Dedifferentiated amniotic fluid mesenchymal stem cell (primary cell): Measurements from ENCODE around the gene IL3.
A peak's percentile ranks its signal among the peaks of the same experiment; 100 is the strongest.

ENCODE experiments used
- DNase-seq: peaks from one replicate; pipeline ENCODE4 v3.0.0-alpha.2; 2016; ENCODE audit errors: extremely low spot score

IL3 gene

DNA sequence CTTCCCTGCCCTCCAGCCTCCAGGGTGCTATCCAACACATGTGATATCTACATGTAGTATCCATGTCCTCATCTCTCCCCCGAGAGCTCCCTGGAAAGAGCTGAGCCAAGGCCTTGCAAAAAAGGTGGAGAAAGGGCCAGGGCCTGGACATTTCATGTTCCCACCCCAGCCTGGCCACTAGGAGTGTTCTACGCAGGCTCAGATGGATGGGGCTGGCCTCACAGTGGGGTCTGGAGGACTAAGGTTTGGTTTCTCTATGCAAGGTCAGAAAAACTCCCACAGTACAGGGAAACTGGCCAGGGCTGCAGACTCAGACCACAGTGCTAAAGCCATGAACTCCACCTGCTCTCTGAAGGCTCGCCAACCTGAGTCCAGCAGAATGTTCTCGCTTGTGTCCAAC lies 11.6 kb downstream of the IL3 start:
- no peak for DNase-seq

DNA sequence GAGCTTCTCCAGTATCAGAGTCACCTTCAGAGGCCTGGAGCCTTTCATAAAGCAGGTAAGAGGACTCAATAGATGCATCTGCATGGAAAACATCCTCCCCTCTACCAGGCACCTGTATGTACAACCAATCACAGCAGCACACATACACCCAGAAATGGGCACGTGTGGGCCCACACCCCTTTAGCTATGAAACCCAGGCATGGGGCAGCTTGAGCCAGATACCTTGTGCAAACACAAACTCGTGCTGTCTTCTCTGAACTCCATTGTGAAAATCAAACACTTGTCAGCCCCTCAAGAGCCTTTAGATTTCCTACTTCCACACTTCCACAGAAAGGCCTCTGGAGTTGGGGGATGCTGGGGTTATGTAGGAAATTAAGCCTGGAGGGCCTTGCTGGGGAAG lies 12.1 kb downstream of the IL3 start:
- DNase-seq: no peak

DNA sequence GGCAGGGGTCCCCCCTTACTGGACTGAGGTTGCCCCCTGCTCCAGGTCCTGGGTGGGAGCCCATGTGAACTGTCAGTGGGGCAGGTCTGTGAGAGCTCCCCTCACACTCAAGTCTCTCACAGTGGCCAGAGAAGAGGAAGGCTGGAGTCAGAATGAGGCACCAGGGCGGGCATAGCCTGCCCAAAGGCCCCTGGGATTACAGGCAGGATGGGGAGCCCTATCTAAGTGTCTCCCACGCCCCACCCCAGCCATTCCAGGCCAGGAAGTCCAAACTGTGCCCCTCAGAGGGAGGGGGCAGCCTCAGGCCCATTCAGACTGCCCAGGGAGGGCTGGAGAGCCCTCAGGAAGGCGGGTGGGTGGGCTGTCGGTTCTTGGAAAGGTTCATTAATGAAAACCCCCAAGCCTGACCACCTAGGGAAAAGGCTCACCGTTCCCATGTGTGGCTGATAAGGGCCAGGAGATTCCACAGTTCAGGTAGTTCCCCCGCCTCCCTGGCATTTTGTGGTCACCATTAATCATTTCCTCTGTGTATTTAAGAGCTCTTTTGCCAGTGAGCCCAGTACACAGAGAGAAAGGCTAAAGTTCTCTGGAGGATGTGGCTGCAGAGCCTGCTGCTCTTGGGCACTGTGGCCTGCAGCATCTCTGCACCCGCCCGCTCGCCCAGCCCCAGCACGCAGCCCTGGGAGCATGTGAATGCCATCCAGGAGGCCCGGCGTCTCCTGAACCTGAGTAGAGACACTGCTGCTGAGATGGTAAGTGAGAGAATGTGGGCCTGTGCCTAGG lies 13.0 kb downstream of the IL3 start, which contains the start of gene CSF2:
CSF2 (plus strand) TSS at position 559 of the 783 bp plus-strand sequence; CDS start at position 594, 35 bp downstream.
- DNase-seq: no peak

DNA sequence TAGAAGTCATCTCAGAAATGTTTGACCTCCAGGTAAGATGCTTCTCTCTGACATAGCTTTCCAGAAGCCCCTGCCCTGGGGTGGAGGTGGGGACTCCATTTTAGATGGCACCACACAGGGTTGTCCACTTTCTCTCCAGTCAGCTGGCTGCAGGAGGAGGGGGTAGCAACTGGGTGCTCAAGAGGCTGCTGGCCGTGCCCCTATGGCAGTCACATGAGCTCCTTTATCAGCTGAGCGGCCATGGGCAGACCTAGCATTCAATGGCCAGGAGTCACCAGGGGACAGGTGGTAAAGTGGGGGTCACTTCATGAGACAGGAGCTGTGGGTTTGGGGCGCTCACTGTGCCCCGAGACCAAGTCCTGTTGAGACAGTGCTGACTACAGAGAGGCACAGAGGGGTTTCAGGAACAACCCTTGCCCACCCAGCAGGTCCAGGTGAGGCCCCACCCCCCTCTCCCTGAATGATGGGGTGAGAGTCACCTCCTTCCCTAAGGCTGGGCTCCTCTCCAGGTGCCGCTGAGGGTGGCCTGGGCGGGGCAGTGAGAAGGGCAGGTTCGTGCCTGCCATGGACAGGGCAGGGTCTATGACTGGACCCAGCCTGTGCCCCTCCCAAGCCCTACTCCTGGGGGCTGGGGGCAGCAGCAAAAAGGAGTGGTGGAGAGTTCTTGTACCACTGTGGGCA lies 13.8 kb downstream of the IL3 start:
- no peak for DNase-seq

DNA sequence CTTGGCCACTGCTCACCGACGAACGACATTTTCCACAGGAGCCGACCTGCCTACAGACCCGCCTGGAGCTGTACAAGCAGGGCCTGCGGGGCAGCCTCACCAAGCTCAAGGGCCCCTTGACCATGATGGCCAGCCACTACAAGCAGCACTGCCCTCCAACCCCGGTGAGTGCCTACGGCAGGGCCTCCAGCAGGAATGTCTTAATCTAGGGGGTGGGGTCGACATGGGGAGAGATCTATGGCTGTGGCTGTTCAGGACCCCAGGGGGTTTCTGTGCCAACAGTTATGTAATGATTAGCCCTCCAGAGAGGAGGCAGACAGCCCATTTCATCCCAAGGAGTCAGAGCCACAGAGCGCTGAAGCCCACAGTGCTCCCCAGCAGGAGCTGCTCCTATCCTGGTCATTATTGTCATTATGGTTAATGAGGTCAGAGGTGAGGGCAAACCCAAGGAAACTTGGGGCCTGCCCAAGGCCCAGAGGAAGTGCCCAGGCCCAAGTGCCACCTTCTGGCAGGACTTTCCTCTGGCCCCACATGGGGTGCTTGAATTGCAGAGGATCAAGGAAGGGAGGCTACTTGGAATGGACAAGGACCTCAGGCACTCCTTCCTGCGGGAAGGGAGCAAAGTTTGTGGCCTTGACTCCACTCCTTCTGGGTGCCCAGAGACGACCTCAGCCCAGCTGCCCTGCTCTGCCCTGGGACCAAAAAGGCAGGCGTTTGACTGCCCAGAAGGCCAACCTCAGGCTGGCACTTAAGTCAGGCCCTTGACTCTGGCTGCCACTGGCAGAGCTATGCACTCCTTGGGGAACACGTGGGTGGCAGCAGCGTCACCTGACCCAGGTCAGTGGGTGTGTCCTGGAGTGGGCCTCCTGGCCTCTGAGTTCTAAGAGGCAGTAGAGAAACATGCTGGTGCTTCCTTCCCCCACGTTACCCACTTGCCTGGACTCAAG lies 14.6 kb downstream of the IL3 start:
- no peak for DNase-seq

DNA sequence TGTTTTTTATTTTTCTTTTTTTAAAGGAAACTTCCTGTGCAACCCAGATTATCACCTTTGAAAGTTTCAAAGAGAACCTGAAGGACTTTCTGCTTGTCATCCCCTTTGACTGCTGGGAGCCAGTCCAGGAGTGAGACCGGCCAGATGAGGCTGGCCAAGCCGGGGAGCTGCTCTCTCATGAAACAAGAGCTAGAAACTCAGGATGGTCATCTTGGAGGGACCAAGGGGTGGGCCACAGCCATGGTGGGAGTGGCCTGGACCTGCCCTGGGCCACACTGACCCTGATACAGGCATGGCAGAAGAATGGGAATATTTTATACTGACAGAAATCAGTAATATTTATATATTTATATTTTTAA lies 15.2 kb downstream of the IL3 start:
- DNase-seq: no peak

DNA sequence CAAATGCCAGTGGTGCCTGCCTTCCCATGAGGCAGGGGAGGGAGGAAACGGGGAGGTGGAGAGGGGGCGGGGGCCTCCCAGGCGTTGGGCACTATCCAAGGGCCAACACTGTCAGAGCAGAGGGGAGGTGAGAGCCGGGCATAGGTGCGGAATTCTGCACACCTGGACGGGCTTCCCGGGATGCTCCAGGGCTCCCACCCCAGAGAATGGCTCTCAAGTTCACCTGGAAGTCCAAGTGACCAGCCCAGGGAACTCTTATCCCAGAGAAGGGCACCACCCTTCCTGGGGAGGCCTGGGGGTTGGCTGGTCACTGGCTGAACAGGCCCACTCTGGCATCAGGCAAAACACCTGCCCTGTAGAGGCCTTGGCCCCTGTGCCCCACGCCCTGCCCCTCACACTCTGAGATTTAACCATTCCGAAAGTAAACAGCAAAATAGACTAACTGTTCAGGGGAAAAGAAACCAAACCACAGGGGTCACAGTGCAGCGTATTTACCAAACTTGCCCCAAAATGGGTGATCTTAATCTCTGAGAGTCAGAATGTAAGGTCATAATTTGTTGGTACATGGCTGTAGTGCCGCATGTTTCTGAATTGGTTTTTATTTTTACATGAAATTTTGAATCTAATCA lies 15.9 kb downstream of the IL3 start:
- no peak for DNase-seq

DNA sequence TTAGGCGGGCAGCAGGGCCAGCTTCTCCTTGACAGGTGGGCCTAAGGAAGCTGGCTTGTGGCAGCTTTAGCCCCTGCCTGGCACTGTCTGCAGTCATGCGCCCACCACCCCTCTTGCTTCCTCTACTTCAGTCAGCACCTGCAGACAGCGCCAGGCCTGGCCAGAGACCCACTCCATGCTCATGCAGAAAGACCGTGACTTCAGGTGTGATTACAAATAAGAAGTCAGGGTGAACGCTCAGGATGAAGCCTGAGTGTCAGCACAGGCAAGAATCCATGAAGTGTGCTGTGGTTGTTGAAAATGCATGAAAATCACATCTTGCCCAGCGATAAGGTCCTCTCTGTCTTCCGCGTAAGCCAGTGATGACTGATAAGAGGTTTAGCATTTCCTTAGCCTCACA lies 16.5 kb downstream of the IL3 start:
- DNase-seq: no peak

DNA sequence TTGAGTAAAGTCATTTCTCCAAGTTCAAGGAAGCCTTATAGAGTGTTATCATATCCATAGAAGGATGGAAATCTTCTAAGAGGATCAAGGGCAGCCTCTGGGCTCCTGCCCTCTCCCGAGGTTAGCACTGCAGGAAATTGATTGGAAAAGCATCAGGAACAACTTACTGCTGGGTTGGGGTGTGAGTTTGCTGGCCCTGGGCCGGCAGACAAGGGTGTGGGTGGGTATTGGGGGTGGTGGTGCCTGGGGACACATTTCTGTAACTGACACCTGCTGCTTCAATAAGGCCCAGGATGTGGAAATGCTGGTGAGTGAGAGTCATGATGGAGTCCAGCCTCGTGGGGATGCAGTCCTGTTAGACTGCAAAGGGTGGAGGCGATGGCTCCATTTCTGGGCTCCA lies 18.6 kb downstream of the IL3 start:
- DNase-seq: no peak

DNA sequence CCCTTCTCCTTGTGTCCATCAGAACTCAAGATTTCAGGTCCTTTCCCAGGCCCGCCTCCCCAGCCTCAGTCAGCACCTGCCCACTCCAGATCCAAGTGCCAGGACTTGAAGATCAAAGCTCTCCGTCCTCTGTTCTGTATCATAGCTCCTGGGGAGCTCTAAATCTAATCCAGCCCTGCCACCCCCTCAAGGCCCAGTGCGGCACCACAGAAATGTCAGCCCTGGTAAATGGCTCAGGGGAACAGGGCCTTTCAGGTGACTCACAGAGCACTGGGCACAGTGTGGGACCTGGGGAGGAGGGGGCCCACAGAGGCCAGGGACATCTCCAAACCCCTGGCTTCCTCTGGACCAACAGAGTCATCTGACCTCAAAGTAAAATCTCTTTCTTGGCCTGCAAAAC lies 19.2 kb downstream of the IL3 start:
- no peak for DNase-seq

DNA sequence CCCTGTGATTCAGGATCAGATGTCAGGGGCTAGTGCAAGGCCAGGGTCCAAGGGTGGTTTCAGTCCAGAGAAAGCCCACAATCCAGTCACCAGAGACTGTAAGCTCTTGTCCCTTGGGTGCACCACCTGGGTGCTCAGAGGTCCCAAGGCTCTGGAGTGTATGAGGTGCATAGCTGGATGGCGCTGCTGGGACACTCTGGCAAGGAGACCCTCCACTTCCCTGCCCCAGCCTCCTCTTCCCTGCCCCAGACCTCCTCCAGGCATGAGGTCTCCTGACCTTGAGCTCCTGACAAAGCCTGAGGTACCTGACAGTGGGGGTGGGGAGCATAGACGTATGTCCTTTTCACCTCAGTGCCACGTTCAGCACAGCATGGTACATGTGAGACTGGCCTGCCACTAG lies 20.1 kb downstream of the IL3 start:
- DNase-seq: no peak

DNA sequence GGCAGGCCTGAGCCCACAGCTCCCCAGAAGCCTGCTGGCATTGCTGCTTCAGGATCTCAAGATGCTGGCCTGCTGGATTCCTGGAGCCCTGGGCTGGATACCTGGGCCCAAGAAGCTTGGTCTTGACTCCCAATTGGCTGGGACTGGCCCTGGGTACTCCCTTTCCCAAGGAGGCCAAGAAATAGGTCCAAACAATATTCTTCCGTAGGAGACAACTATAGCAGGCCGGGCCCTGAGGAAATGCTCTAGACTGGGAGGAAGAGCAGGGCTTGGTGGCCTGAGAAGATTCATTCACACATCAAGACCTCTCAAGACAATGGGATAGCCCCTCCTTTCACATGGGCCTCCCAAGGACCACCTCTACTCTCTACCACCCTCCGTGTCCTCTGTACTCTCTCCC lies 21.0 kb downstream of the IL3 start:
- DNase-seq: no peak

DNA sequence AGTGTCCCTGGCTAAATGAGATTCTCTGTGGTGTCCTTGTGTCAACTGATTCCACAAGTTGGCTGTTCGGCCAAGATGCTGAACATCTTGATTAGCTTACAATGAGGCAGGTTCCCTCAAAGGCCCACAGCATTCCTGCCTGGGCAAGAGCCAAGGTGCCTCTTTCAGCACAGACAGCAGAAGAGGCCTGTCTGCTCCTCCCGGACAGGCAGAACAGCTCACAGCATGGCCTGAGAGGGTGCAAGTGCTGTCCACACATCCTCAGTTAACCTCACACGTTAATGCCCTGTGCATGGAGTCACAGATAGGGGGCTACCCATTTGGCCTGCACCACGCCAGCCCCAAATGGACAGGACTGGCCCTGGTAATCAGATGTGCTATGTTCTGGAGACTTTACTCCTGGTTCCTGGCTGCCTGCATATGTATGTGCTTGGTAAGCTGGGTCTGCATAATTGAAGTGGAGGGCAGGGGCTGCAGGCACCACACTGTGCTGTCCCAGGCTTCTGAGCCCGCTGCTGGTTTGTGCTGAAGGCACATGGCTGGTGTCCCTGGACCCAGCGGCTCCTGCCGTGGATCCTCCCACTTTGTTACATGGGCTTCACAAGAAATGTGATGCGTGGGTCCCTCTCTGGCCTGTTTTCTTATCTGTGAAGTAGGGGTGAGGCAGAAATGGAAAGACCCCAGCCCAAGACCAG lies 22.0 kb downstream of the IL3 start:
- no peak for DNase-seq

DNA sequence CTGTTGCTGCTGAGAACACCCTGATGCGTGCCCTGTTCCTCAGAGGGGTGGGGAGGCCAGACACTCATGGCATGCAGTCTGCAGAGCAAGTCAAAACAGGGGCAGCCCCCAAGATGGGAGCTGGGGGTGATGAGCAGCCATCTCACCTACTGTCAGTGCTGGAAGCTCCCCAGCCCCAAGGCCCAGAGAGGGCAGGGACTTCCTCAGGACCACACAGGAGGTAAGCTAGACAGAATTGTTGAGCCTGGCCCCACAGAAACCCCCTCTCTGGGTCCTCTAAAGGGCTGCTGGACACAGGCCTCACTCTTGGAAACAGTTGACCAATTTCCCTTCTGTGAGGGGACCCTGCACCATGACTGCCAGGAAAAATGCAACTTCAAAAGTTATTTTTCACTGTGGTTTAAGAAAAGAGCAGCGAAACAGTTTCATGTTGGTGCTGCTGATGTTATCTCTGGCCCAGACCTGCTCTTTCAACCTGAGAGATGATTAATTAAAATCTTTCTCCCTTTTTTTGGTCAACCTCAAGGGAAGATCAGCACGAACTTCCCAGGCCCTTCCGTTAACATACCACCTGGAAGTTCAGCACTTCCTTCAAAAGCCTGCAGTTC lies 22.7 kb downstream of the IL3 start:
- DNase-seq: no peak

DNA sequence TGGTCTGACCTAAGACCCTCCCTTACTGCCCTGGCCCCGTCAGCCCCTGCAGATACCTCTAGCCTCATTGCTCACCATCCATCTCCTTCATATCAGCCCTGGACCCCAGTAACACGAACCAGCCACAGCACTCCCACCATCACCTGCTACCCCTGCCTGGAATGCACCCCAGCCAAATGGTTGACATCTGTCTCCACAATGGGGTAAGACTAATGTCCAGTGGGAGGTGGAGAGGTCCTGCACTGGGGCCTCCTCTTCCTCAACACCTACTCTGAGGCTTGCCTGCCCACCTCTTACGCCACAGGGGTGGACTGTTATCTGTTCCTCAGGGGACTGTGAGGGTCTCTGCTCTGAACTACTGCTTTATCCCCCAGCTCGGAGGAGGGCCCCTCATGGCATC lies 25.2 kb downstream of the IL3 start:
- no peak for DNase-seq

DNA sequence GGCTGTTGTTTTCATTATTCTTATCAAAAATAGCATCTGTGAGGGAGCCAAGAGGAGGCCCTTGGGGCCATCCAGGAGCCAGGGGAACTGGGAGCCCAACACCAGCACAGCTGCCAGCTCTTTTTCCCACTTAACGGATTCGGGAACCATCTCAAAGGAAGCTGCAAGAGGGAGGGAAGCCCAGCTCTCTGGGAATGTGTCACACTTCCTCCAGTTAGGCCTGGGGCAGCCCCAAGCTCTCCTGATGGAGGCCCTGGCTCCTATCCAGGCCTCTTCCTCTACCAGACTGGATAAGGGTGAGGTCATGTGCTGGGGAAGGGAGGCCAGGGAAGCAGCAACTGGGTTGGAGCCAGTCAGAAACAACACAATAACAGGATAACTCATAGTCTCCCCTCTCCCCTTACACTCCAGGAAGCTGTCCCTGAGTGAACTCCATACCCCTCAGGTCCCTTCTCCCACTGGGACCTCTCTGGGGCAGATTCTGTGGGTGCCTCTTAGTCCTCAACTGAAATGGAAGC lies 25.9 kb downstream of the IL3 start:
- peak; percentile 39 for DNase-seq

DNA sequence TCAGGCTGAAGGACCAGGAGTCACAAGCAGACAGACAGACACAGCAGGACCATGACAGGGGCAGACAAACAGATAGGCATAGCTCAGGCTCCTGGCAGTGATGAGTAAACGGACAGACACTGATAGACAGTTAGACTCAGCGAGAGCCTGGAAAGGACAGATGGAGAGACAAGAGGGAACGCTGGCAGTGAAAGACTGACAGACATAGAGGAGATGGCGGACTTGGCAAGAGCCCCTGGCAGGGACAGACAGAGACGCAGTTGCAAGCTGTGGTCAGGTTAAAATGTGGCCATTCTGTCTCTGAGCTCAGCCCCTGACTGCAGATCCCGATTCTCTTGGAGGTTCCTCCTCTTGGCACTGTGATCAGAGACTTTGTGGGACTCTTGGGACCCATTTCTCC lies 26.7 kb downstream of the IL3 start:
- no peak for DNase-seq

DNA sequence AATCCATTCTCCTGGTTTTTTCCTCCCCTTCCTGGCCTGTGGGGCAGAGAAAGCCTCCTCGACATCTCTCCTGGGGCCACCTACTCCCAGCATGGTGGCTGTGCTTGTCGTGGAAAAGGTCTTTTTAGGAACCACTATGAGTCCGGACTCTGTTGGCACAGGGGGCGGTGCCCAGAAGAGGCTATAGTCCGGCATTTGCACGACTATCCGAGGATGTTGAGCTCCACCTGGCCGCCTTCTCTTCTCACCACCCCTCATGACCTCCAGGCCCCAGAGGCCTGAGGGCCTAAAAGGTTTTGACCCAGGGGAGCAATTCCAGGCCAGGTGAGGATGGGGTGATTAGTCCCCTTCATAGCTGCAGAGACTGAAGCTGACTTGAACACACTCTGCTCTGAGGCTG lies 27.2 kb downstream of the IL3 start:
- no peak for DNase-seq

DNA sequence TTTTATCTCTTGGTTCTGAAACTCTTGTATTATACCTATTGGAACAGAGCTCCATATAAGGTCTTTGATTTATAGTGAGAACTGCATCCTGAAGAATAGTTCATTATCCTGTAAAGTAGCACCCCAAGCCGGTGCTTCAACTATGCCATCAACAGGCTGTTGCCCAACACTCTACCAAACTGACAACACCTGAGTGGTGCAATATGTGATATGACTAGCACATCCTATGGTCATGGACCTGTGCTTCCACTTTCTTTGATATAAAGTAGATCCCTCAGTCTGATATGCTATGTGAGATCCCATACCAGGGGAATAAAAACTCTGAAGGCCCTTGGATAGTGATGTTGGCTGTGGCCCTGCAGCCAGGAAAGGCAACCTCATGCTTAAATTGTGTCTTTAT lies 28.9 kb downstream of the IL3 start:
- no peak for DNase-seq

DNA sequence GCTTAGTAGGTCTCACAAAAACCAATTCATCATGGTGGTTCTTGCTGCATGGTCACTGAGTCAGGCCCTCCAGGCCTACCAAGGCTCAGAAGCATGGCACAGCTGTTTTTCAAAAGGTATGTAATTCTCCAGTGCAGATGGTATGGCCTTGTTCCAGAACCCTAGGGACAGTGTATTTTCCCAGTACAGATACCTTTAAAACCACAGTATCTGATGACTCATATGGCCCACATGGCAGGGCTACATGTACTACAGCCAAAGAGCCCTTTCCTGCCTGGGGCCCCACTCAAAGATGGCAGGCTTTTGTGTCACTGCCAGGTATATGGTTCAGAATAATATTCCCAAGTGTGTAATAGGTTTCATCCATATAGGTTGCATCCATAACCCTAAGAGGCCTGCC lies 29.7 kb downstream of the IL3 start:
- peak; percentile 27 for DNase-seq

DNA sequence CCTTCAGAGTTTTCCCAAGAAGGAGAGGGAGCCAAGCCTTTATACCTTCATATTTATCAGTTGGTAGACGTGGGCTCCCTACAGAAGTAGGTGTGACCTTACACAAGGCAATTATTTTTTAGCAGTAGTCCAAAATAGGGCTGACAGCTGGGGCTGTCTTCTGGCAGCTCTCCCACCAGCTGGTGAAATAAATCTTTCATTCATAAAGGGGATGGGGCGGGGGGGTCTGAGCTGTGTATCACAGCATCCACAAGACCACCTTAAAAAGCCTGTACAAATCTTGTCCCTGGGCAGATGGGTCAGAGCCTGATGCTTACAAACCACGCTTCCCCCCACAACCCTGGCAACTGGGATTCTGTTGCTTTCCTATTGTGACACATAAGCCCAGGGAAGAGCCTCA lies 32.8 kb downstream of the IL3 start:
- DNase-seq: no peak
